Fibroblast of the aortic adventitia (primary cell): ENCODE measurements around the gene MAGI2. TPM values are rescaled to one million over a fixed set of nuclear protein-coding genes. Genes with fewer than 3 reads are reported as not detected.

Source experiments
- DNase-seq: peaks from one replicate; pipeline ENCODE4 v3.0.0-alpha.2; 2010; ENCODE audit warnings: low read depth
- H3K4me3 ChIP-seq: 2 replicates; pipeline ENCODE4 v1.5.1; 2011; ENCODE audit warnings: low read depth, mild to moderate bottlenecking, control low read depth, low read length, moderate library complexity
- CTCF ChIP-seq: IDR thresholded peaks from 2 replicates; pipeline ENCODE4 v1.5.1; 2011; ENCODE audit warnings: mild to moderate bottlenecking, low read length, control low read depth, inconsistent platforms; ENCODE audit not compliant: insufficient read depth
- total RNA-seq: library from RNA; depleted of rRNA; stranded (reverse); fragments of >200 nt; gene quantifications from 2 replicates; pipeline ENCODE4 v1.2.3, GENCODE V29; 2012; ENCODE audit warnings: low replicate concordance

The MAGI2 gene
- total RNA-seq, 1 donor = 25.5 TPM

DNA sequence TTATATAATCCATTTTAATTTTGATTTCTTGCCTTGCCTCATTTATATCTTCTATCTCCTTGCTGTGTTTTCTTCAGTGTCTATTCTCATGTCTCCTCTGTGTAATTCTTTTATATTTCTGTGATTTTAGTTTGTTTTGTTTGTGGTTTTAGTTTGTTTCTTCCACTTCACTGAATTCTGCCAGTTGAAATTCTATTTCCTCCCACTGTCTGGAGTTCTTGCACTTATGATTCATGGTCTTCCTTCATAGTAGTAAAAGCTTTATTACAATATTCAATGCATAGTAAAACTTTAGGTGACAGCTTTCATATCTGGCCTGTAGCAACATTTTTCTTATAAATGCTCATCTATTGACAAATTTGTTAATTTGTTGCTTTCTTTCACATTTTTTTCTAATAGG is 113.3 kb downstream of the MAGI2 start:
- H3K4me3 ChIP-seq = no peak overlapping the region
- no peak for TF ChIP-seq CTCF
- no peak for DNase-seq

GRCh38 chr7:79339208-79339925 is 114.1 kb downstream of the MAGI2 start:
- no peak for TF ChIP-seq CTCF
- no peak for DNase-seq
- no peak overlapping the region for H3K4me3 ChIP-seq

DNA sequence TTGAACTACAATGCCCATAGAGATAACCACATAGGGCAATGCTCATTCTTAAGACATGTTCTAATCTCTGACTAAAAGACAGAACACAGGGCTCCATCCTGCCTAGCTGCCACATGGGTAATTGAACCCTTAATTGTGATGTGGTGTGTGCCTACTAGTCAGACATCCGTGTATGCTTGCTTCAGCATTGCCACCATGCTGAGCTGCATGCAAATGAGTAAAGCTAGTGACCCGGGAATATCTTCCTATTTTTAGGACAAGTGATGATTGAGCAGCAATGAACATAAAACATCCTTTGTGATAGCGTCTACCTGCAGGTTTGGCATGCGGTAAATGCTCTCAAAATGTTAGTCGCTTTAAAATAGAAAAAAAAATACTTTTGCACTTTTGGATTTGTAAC is 115.8 kb downstream of the MAGI2 start:
- no peak for TF ChIP-seq CTCF
- no peak overlapping the region for H3K4me3 ChIP-seq
- no peak for DNase-seq

DNA sequence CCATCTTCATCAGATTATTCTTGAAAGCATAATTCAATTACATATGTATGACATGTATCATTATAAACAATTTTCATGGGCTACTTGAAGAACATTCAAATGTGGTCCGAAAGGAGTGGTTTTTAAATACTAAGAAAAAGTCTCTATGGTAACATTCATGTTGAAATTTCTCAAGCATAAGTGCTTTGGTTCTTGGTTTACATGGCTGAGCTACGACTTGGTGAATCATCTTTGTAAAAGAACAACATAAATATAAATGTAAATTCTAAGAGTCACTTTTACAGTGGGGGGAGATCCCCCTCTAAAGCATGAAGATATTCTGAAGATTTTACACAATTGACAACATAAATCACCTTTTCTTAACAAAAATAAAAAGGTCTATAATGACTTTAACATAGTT is 118.6 kb downstream of the MAGI2 start:
- TF ChIP-seq CTCF = no peak
- no peak overlapping the region for H3K4me3 ChIP-seq
- DNase-seq = no peak

DNA sequence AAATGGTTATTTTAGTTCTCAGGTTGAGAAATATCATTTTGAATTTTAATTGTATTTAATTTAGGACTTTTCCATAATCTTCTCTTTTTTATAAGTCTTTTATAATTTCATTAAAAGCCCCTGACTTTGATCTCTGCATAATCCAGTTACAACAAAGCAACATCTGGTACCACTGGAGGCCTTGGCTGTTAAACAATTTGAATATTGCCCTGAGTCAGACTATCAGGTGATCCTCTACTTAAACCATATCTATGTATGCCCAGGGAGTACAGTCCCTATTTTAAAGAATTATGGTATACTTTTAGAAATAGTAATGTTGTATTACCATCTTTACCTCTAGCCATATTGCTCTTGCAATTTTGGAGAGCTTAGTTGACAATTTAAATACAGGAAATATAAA is 119.1 kb downstream of the MAGI2 start:
- DNase-seq = no peak
- no peak overlapping the region for H3K4me3 ChIP-seq
- TF ChIP-seq CTCF = no peak

DNA sequence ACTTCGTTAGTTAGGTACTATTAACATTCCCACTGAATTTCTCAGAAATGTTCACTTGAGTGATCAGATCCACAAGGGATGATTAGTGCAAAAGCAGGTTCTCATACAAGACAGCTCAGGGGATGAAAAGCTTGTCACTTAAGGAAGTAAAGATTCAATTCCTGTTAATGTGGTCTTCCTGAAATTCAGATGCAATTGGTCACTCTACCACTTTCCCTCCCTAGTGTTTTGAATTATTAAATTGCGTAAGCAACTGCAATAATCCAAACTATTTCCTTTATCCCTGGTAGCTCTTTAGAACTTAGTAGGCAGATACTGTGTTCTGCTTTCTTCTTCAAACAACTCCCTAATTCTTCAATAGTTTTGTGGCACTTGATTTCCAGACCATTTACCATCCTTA is 121.4 kb downstream of the MAGI2 start:
- TF ChIP-seq CTCF = no peak
- DNase-seq = no peak
- no peak overlapping the region for H3K4me3 ChIP-seq

DNA sequence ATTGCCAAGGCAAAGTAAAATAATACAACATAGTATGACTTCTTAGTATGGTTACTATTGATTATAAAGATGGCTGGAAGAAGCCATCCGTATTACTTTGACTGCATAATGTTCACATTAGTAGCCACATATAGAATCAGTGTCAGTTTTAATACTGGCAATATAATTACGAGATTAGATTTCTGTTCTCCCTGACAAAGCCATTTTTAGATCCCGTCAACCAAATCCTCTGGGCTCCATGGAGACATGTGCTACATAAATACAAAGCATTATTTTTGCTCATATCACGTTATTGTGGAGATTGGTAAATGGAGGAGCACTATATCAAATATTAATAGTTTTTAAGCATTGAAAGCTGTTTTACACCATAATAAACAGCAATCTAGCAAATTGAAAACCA is 124.0 kb downstream of the MAGI2 start:
- DNase-seq = no peak
- no peak for TF ChIP-seq CTCF
- no peak overlapping the region for H3K4me3 ChIP-seq
